Upper lobe of right lung (tissue), 1 donor: Measurements from ENCODE around the gene DDX27. TPM values are rescaled to one million over a fixed set of nuclear protein-coding genes. Genes with fewer than 3 reads are reported as not detected.

ENCODE experiments used
- ATAC-seq: fragments of 200-7000 bp; cut with Tn5 transposase; one replicate; pipeline ENCODE4 v1.9.1; 2020; ENCODE audit warnings: mild to moderate bottlenecking, moderate library complexity
- DNase-seq: peaks from one replicate; pipeline ENCODE4 v3.0.0-alpha.2; 2020
- H3K27ac ChIP-seq: fragments of 200-600 bp; one replicate; pipeline ENCODE4 v1.8.0; 2022
- H3K27me3 ChIP-seq: fragments of 200-600 bp; one replicate; pipeline ENCODE4 v1.8.0; 2022; ENCODE audit warnings: mild to moderate bottlenecking
- H3K36me3 ChIP-seq: fragments of 200-600 bp; one replicate; pipeline ENCODE4 v1.8.0; 2022
- H3K4me1 ChIP-seq: fragments of 200-600 bp; one replicate; pipeline ENCODE4 v1.8.0; 2022
- H3K4me3 ChIP-seq: fragments of 200-600 bp; one replicate; pipeline ENCODE4 v1.8.0; 2022; ENCODE audit warnings: mild to moderate bottlenecking
- H3K9me3 ChIP-seq: fragments of 200-600 bp; one replicate; pipeline ENCODE4 v1.8.0; 2022
- intact Hi-C: fragments of 100-400 bp; cut with DNase I; formaldehyde crosslinking; loops from one replicate; pipeline ENCODE4 v1.11.0; 2022
- total RNA-seq: library from RNA; stranded (reverse); fragmentation: NEBNext Ultra II Directional; extraction: Animal tissue kit (Norgen Biotek cat#: 25700); gene quantifications from one replicate; pipeline ENCODE4 v1.2.1, GENCODE V29; 2021
- TF ChIP-seq, protein P1 (sequence below): fragments of 200-600 bp; IDR thresholded peaks from one replicate; pipeline ENCODE4 v1.8.0; 2022; ENCODE audit warnings: antibody characterized with exemption
- donor health status: DM: no; HTN: yes; CAD: no; lungs with severe emphysema.

The DDX27 gene
- total RNA-seq, 1 donor from 2014 or later, result 25.9 TPM

DNA sequence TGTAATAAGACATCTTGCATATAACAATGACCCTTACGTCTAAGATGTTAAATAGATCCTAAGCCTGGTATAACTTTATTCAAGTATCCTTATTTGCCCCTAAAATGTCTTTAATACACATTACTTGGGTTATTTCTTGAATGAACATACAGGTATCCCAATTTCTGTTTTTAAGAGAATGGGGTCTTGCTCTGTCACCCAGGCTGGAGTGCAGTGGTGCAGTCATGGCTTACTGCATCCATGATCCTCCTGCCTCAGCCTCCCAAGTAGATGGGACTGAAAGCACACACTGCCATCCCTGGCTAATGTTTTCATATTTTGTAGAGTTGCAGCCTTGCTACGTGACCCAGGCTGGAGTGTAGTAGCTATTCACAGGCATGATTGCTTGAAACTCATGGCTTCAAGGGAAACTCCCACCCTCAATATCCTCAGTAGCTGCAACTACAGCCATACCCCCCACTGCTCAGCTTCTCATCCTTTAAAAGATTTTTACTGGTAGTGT, 69.1 kb downstream of the DDX27 start:
- no peaks in the 10 kb centered on the region for H3K27me3 ChIP-seq
- TF ChIP-seq, protein P1, sequence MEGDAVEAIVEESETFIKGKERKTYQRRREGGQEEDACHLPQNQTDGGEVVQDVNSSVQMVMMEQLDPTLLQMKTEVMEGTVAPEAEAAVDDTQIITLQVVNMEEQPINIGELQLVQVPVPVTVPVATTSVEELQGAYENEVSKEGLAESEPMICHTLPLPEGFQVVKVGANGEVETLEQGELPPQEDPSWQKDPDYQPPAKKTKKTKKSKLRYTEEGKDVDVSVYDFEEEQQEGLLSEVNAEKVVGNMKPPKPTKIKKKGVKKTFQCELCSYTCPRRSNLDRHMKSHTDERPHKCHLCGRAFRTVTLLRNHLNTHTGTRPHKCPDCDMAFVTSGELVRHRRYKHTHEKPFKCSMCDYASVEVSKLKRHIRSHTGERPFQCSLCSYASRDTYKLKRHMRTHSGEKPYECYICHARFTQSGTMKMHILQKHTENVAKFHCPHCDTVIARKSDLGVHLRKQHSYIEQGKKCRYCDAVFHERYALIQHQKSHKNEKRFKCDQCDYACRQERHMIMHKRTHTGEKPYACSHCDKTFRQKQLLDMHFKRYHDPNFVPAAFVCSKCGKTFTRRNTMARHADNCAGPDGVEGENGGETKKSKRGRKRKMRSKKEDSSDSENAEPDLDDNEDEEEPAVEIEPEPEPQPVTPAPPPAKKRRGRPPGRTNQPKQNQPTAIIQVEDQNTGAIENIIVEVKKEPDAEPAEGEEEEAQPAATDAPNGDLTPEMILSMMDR, result no peak
- ATAC-seq (no peak), DNase-seq (no peak)
- H3K9me3 ChIP-seq, result peaks cover 20% of the 10 kb centered on the region
- no peak overlapping the region for H3K4me3 ChIP-seq
- intact Hi-C loops, result no loop called here
- H3K4me1 ChIP-seq, result no peaks in the 10 kb centered on the region
- peaks cover 86% of the 10 kb centered on the region for H3K36me3 ChIP-seq
- no peak overlapping the region for H3K27ac ChIP-seq

DNA sequence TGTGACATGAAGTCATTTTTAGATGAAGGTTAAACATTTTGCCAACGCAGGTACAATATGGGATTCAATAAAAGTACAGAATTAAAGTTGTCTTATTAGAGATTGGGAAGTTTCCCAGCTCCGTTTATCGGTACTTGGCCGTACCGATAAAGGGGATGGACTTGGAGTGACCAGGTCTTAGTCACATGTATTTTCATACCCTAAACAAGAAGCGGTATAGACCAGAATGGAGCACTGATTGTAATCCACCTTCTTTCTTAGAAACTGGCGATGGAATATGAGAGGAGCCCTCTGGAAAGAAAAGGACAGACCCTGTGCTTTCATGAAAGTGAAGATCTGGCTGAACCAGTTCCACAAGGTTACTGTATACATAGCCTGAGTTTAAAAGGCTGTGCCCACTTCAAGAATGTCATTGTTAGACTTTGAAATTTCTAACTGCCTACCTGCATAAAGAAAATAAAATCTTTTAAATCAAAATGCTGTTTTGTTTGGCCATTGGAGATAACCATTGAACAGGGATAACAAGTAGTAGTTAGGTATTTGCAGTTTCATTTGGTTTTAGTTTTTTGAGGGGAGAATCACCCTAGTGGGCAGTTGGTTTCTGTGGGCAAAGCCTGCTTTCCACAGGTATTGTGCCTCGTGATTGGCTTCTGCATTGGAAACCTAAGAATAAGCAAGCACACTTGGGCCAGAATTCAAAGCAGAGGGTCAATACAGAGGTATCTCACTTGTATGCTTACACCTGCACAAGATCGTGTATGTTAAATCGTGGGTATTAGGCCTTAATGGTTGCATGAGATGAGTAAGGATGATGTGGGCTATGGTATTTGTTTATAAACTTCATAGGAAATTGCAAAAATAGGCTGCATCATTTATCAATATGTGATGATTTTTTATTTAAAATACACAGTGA, 69.8 kb downstream of the DDX27 start:
- ATAC-seq, result peak; percentile 68
- no peaks in the 10 kb centered on the region for H3K4me1 ChIP-seq
- H3K27me3 ChIP-seq, result no peaks in the 10 kb centered on the region
- H3K9me3 ChIP-seq, result peaks cover 20% of the 10 kb centered on the region
- H3K27ac ChIP-seq, result no peak overlapping the region
- H3K4me3 ChIP-seq, result no peak overlapping the region
- DNase-seq, result no peak
- peaks cover 79% of the 10 kb centered on the region for H3K36me3 ChIP-seq
- intact Hi-C loops, result no loop called here
- TF ChIP-seq, protein P1, result no peak

DNA sequence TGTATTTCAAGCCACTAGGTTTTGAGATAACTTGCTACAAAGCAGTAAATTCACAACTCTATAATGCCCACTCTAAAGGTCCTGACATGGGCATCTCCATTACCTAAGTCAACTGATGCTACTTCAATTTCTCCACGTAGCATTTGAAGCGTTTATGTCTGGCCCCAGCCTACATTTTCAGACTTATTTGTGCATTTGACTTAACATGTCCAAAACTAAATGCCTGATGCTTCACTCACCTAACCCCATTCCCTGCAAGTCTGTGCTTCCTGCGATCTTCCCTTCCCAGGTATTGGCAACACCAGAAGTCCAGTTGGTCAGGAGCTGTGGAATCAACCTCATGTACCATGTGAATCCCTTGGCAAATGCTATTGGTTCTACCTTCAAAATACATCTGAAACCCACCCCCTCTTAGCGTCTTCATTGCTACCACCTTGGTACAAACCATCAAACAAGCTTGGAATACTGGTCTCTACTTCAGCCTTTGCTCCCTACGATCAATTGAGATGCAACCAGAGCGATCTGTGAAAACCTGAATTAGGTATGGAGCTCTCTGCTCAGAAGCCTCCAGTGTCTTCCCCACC, 71.5 kb downstream of the DDX27 start:
- peaks cover 62% of the 10 kb centered on the region for H3K36me3 ChIP-seq
- intact Hi-C loops, result no loop called here
- TF ChIP-seq, protein P1, result no peak

DNA sequence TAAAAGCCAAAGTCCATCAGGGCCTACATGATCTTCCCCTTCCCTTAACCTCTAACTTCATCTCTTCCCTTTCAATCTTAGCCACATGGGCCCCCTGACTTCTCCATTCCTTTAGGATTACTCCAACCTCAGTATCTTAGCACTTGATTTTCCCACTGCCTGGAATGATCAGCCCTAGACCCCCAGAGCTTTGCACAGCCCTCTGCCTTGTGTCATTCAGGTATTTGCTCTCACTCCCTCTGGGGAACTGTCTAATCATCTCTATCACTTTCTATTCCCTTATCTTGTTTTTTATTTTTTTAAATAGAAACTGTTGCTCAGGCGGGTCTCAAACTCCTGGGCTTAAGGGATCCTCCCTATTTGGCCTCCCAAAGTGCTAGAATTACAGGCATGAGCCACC, 72.0 kb downstream of the DDX27 start:
- DNase-seq, result no peak
- no peak overlapping the region for H3K4me3 ChIP-seq
- TF ChIP-seq, protein P1, result no peak
- H3K27me3 ChIP-seq, result no peaks in the 10 kb centered on the region
- no peak for ATAC-seq
- no peaks in the 10 kb centered on the region for H3K4me1 ChIP-seq
- intact Hi-C loops, result no loop called here
- no peak overlapping the region for H3K27ac ChIP-seq
- H3K9me3 ChIP-seq, result peaks cover 14% of the 10 kb centered on the region
- H3K36me3 ChIP-seq, result peaks cover 57% of the 10 kb centered on the region

More for the DNA sequence above, 71.5 kb downstream of the DDX27 start:
- Histone ChIP-seq H3K4me1 (no peaks in the 10 kb centered on the region), H3K27me3 (no peaks in the 10 kb centered on the region), H3K9me3 (peaks cover 19% of the 10 kb centered on the region), H3K4me3 (no peak overlapping the region), H3K27ac (no peak overlapping the region)
- no peak for ATAC-seq
- no peak for DNase-seq

DNA sequence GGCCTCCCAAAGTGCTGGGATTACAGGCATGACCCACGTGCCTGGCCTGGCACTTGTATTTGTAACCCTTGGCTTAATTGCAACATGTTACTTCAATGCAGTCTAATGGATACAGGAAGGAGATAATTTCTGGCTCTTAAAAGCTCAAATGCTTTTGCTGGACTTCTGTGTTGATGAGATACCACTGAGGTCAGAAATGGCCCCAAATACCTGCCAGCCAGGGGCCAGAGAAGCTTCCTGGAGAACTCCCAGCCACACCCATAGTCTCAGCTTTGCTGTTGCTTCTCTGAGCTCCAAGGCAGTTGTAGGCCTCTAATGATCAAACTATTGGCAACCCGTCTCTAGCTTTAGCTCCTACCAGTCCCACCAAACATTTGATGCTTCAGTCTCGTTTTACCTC, 72.8 kb downstream of the DDX27 start:
- intact Hi-C loops, result no loop called here
- peaks cover 6% of the 10 kb centered on the region for H3K9me3 ChIP-seq
- no peaks in the 10 kb centered on the region for H3K4me1 ChIP-seq
- no peak for DNase-seq
- TF ChIP-seq, protein P1, result no peak
- no peaks in the 10 kb centered on the region for H3K27me3 ChIP-seq
- ATAC-seq, result no peak
- H3K36me3 ChIP-seq, result peaks cover 49% of the 10 kb centered on the region
- no peak overlapping the region for H3K27ac ChIP-seq
- no peak overlapping the region for H3K4me3 ChIP-seq
